ENCODE measurements around the gene SNX18. TPM values are rescaled to one million over a fixed set of nuclear protein-coding genes. Genes with fewer than 3 reads are reported as not detected.
A peak's percentile ranks its signal among the peaks of the same experiment; 100 is the strongest.

The SNX18 gene
- total and polyA plus RNA-seq, 7 donors: 3.9 to 51.3 (median 37.8) TPM

DNA sequence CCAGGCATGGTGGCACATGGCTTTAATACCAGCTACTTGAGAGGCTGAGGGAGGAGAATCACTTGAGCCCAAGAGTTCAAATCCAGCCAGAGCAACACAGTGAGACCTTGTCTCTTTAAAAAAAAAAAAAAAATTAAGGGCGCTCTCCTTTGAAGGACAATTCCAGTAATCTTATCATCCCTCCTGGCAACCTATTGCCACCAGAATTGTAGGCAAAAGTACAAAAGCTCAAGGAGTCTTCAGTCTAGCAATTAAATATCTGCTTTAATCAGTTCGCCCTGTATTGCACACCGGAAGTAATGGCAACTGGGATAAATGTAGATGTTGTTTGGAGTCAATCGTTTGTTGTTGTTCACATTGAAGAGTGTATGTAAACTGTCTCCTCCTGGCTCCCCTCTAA is 7.7 kb downstream of the SNX18 start:
- no peaks in the 10 kb centered on the region for H3K9me3 ChIP-seq
- H3K36me3 ChIP-seq: no peaks in the 10 kb centered on the region
- 76 to 86% methylated on average over 4 of the region's 4 CpGs for WGBS, 2 donors
- TF ChIP-seq, protein P1, sequence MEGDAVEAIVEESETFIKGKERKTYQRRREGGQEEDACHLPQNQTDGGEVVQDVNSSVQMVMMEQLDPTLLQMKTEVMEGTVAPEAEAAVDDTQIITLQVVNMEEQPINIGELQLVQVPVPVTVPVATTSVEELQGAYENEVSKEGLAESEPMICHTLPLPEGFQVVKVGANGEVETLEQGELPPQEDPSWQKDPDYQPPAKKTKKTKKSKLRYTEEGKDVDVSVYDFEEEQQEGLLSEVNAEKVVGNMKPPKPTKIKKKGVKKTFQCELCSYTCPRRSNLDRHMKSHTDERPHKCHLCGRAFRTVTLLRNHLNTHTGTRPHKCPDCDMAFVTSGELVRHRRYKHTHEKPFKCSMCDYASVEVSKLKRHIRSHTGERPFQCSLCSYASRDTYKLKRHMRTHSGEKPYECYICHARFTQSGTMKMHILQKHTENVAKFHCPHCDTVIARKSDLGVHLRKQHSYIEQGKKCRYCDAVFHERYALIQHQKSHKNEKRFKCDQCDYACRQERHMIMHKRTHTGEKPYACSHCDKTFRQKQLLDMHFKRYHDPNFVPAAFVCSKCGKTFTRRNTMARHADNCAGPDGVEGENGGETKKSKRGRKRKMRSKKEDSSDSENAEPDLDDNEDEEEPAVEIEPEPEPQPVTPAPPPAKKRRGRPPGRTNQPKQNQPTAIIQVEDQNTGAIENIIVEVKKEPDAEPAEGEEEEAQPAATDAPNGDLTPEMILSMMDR (IDR thresholded peaks at IDR 0.05): no peak
- no peak for TF ChIP-seq POLR2AphosphoS5 (IDR thresholded peaks at IDR 0.05)
- TF ChIP-seq POLR2A (IDR thresholded peaks at IDR 0.05): no peak
- TF ChIP-seq EP300 (IDR thresholded peaks at IDR 0.05): no peak
- H3K27ac ChIP-seq: peak overlapping the region in 3 of 4 donors; percentile 69 to 99 (median 92)
- H3K4me1 ChIP-seq: peaks cover 0 to 92% (median 68%) of the 10 kb centered on the region in 4 donors
- no peaks in the 10 kb centered on the region for H3K27me3 ChIP-seq
- H3K4me3 ChIP-seq: no peak overlapping the region
- no peak for DNase-seq
- intact Hi-C loops (cut with DNase I): loop anchor here (10.0 kb wide), 1 partner anchor 640 kb away; the partner anchor contains the start of gene GPX8

DNA sequence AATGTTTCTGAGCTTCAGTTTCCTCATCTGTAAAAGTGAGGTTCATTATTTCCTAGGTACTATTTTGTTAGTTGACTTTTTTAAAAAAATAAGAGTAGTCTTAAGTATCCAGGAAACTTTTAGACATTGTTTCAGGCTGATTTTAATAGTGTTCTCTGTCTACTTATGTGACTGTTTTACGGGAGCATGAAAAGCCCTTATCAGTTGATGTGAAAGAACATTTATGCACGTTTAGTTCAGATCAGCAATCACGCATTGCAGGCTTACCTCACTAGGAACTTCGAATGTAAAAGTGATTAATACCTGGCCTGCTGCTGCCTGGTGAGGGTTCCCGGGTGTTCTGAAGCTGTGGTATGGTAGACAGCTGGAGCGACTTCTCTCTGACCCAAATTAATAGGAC is 8.1 kb downstream of the SNX18 start:
- Histone ChIP-seq H3K4me1 (peaks cover 0 to 96% (median 68%) of the 10 kb centered on the region in 4 donors), H3K36me3 (no peaks in the 10 kb centered on the region), H3K9me3 (no peaks in the 10 kb centered on the region), H3K4me3 (no peak overlapping the region), H3K27ac (peak overlapping the region in 2 of 4 donors; percentile 92 to 99), H3K27me3 (no peaks in the 10 kb centered on the region)
- DNase-seq: no peak
- intact Hi-C loops (cut with DNase I): loop anchor here (10.0 kb wide), 1 partner anchor 639 kb away; the partner anchor contains the start of gene GPX8
- 71 to 74% methylated on average over 6 of the region's 6 CpGs for WGBS, 2 donors
- TF ChIP-seq EP300 (IDR thresholded peaks at IDR 0.05): no peak
- no peak for TF ChIP-seq POLR2AphosphoS5 (IDR thresholded peaks at IDR 0.05)
- no peak for TF ChIP-seq POLR2A (IDR thresholded peaks at IDR 0.05)
- TF ChIP-seq, protein P1 (IDR thresholded peaks at IDR 0.05): no peak

DNA sequence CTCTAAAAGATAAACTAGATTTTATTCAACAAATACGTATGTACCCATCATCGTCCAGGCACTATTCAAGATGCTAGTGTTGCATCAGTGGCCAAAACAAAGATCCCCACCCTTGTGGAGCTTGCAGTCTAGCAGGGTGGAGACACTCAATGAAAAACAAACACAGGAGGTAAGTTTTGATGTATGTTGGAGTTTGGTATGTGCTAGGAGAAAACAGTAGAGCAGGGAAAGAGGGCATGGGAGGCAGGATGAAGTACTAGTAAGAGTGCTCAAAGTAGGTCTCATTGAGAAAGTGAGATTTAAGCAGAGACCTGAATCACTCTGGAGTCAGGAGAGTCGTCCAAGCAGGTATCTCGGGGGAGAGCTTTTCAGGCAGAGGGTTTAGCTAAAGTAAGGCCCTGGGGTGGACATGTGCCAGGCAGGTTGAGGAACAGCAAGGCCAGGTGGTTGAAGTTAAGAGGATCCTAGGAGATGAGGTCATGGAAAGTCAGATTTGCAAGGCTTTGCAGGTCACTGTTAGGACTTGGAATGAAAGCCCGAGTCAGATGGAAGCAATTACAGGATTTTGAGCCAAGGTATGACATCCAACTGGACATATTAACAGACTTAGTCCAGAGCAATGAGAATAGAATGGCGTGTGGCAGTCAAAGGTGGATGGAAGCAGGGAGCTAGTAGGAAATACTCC is 9.2 kb downstream of the SNX18 start:
- peak overlapping the region in 2 of 4 donors; percentile 28 to 99 for H3K27ac ChIP-seq
- DNase-seq: no peak
- H3K9me3 ChIP-seq: no peaks in the 10 kb centered on the region
- no peaks in the 10 kb centered on the region for H3K36me3 ChIP-seq
- 83 to 92% methylated on average over 6 of the region's 6 CpGs for WGBS, 2 donors
- no peak overlapping the region for H3K4me3 ChIP-seq
- intact Hi-C loops (cut with DNase I): loop anchor here (10.0 kb wide), 1 partner anchor 638 kb away; the partner anchor contains the start of gene GPX8
- H3K4me1 ChIP-seq: peaks cover 0 to 97% (median 63%) of the 10 kb centered on the region in 4 donors
- TF ChIP-seq POLR2AphosphoS5 (IDR thresholded peaks at IDR 0.05) (no peak), POLR2A (IDR thresholded peaks at IDR 0.05) (no peak), EP300 (IDR thresholded peaks at IDR 0.05) (no peak)
- TF ChIP-seq, protein P1 (IDR thresholded peaks at IDR 0.05): no peak
- no peaks in the 10 kb centered on the region for H3K27me3 ChIP-seq

DNA sequence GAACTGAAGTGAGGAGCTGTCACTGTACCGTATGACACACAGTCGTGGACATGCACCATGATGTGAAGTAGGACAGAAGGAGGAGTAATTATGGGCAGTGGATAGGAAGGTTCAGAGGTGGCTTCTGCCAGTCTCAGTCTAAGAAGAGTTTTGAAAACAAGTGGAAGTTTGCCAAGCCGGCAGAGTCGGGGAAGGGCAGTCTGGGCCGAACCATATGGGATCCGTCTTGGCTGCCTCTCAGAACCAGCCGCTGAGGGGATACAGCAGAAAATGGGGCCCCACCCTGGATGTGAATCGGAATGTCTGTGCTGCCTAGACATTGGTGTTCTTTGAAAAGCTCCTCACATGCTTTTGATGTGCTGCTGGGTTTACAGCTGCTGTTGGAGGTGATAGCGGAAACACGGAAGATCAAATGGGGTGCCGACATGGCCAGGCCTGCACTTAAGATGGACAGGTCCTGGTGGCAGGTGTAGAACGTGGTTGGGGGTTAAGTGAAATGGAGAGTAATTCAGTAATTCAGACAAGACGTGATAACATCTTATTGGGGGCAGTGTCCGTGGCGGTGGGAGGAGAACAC is 11.2 kb downstream of the SNX18 start:
- Histone ChIP-seq H3K27ac (peak overlapping the region in 2 of 4 donors; percentile 3 to 99), H3K4me3 (no peak overlapping the region), H3K4me1 (peaks cover 0 to 92% (median 64%) of the 10 kb centered on the region in 4 donors), H3K27me3 (no peaks in the 10 kb centered on the region), H3K9me3 (no peaks in the 10 kb centered on the region), H3K36me3 (no peaks in the 10 kb centered on the region)
- TF ChIP-seq, protein P1 (IDR thresholded peaks at IDR 0.05): no peak
- no peak for TF ChIP-seq POLR2AphosphoS5 (IDR thresholded peaks at IDR 0.05)
- no peak for TF ChIP-seq EP300 (IDR thresholded peaks at IDR 0.05)
- no peak for TF ChIP-seq POLR2A (IDR thresholded peaks at IDR 0.05)
- DNase-seq: no peak
- intact Hi-C loops (cut with DNase I): loop anchor here (10.0 kb wide), 1 partner anchor 636 kb away; the partner anchor contains the start of gene GPX8
- 88 to 94% methylated on average over 15 of the region's 15 CpGs for WGBS, 2 donors
